Endothelial cell of umbilical vein (primary cell): Measurements from ENCODE around the gene S100A1. TPM values are rescaled to one million over a fixed set of nuclear protein-coding genes. Genes with fewer than 3 reads are reported as not detected.

ENCODE experiments used
- BruUV-seq: library from RNA; stranded (reverse); fragments of 400-500 nt; replicated peaks from 2 replicates; lab custom pipeline; 2021; lab: Mats Ljungman, UMichigan
- CTCF ChIA-PET: fragments of 300-600, 350-600 bp; sonication (Branson Sonifier 250); formaldehyde crosslinking; loops from one replicate; lab custom pipeline; 2021; ENCODE audit warnings: antibody characterized with exemption, inconsistent platforms; lab: Charles Lee
- POLR2A ChIA-PET: fragments of 300-600, 350-600 bp; sonication (Branson Sonifier 250); formaldehyde crosslinking; loops from one replicate; lab custom pipeline; 2021; ENCODE audit warnings: antibody characterized with exemption, inconsistent platforms; lab: Charles Lee
- DNase-seq: peaks from one replicate; pipeline ENCODE4 v3.0.0-alpha.2; 2011; ENCODE audit warnings: low read depth, low spot score
- FAIRE-seq: peaks from 2 replicates; lab custom pipeline; 2011; peaks lifted over from hg19 to GRCh38; lab: Jason Lieb, UNC
- H2AFZ ChIP-seq: 2 replicates; pipeline ENCODE4 v1.6.0; 2012; ENCODE audit warnings: low read depth, low read length, control low read depth, inconsistent platforms
- H3K27ac ChIP-seq: 2 replicates; pipeline ENCODE4 v1.5.1; 2011; ENCODE audit warnings: low read depth, mild to moderate bottlenecking, control low read depth, low read length, moderate library complexity; ENCODE audit not compliant: insufficient read depth
- H3K27me3 ChIP-seq, 2 experiments: 2 replicates each; pipeline versions ENCODE4 v1.6.0 to v1.6.1; 2011; ENCODE audit warnings: low read length in 2 of 2, mixed read lengths in 1 of 2; ENCODE audit not compliant: control insufficient read depth in 2 of 2, insufficient read depth in 2 of 2
- H3K36me3 ChIP-seq, 2 experiments: 2 replicates in 1 of 2; 3 replicates in 1 of 2; pipeline ENCODE4 v1.5.1; 2011; ENCODE audit warnings: low read length in 2 of 2, mild to moderate bottlenecking in 1 of 2, moderate library complexity in 1 of 2; ENCODE audit not compliant: control insufficient read depth in 2 of 2, insufficient read depth in 2 of 2; ENCODE audit errors: extremely low read depth in 1 of 2
- H3K4me1 ChIP-seq: 3 replicates; pipeline ENCODE4 v1.5.1; 2011; ENCODE audit warnings: mild to moderate bottlenecking, low read length; ENCODE audit not compliant: control insufficient read depth, insufficient read depth; ENCODE audit errors: extremely low read depth
- H3K4me2 ChIP-seq: 2 replicates; pipeline ENCODE4 v1.6.1; 2011; ENCODE audit warnings: low read length, control low read depth, mixed read lengths; ENCODE audit not compliant: insufficient read depth
- H3K4me3 ChIP-seq, 3 experiments: fragments of 200-600 bp in 1 of 3; sonication (generic), shearing (Covaris generic) in 1 of 3; replicated peaks in 1 of 3; 2 replicates each; pipeline ENCODE4 v1.5.1; 2011 to 2016; ENCODE audit warnings: control low read depth in 3 of 3, low read length in 3 of 3, mild to moderate bottlenecking in 2 of 3, inconsistent platforms in 1 of 3, low read depth in 1 of 3, moderate library complexity in 1 of 3; ENCODE audit not compliant: insufficient read depth in 1 of 3
- H3K79me2 ChIP-seq: 2 replicates; pipeline ENCODE4 v1.6.0; 2012; ENCODE audit warnings: low read length, inconsistent platforms; ENCODE audit not compliant: control insufficient read depth, insufficient read depth
- H3K9ac ChIP-seq: replicated peaks from 2 replicates; pipeline ENCODE3; 2011; ENCODE audit warnings: low read length, control low read depth; ENCODE audit not compliant: insufficient read depth; ENCODE audit errors: extremely low read depth
- H3K9me1 ChIP-seq: replicated peaks from 3 replicates; pipeline ENCODE4 v1.6.0; 2011; ENCODE audit warnings: mild to moderate bottlenecking, low read length; ENCODE audit not compliant: control insufficient read depth, insufficient read depth; ENCODE audit errors: extremely low read depth
- H3K9me3 ChIP-seq: replicated peaks from 2 replicates; pipeline ENCODE4 v1.5.1; 2012; ENCODE audit warnings: low read length, inconsistent platforms; ENCODE audit not compliant: control insufficient read depth, insufficient read depth
- H4K20me1 ChIP-seq: replicated peaks from 2 replicates; pipeline ENCODE3; 2011; ENCODE audit warnings: mild to moderate bottlenecking, low read length; ENCODE audit not compliant: control insufficient read depth, insufficient read depth; ENCODE audit errors: extremely low read depth
- EZH2 ChIP-seq: IDR thresholded peaks from 2 replicates; pipeline ENCODE4 v1.6.1; 2012; ENCODE audit warnings: borderline replicate concordance, low read depth, mild to moderate bottlenecking, moderate library complexity, low read length, inconsistent platforms; ENCODE audit not compliant: severe bottlenecking
- FOS ChIP-seq: IDR thresholded peaks from 2 replicates; pipeline ENCODE4 v1.6.1; 2011; ENCODE audit warnings: mild to moderate bottlenecking, low read length, moderate library complexity, borderline replicate concordance; ENCODE audit not compliant: insufficient read depth
- GATA2 ChIP-seq: IDR thresholded peaks from 2 replicates; pipeline ENCODE4 v1.7.0; 2011; ENCODE audit warnings: low read depth, mild to moderate bottlenecking, moderate library complexity, mixed read lengths, low read length; ENCODE audit not compliant: insufficient read length, insufficient read depth
- JUN ChIP-seq: IDR thresholded peaks from 2 replicates; pipeline ENCODE4 v1.6.1; 2011; ENCODE audit warnings: borderline replicate concordance, low read depth; ENCODE audit not compliant: insufficient read length, insufficient read depth
- MYC ChIP-seq: IDR thresholded peaks from one replicate; pipeline ENCODE4 v1.6.1; 2011; ENCODE audit warnings: mild to moderate bottlenecking, low read depth, low read length
- POLR2A ChIP-seq: IDR thresholded peaks from 2 replicates; pipeline ENCODE4 v1.6.1; 2012; ENCODE audit warnings: low read depth, mild to moderate bottlenecking, control low read depth, low read length
- POLR2AphosphoS5 ChIP-seq: IDR thresholded peaks from 2 replicates; pipeline ENCODE4 v1.6.1; 2012; ENCODE audit warnings: low read depth, mild to moderate bottlenecking, control low read depth, low read length, moderate library complexity; ENCODE audit not compliant: insufficient read depth
- dilution Hi-C: fragments of 300-500 bp; cut with MboI; formaldehyde crosslinking; loops from one replicate; pipeline ENCODE4 v1.15.0; 2019; ENCODE audit warnings: low sequenced_read_pairs; ENCODE audit not compliant: extremely low pct_ligation_motif_present
- intact Hi-C: fragments of 100-400 bp; cut with micrococcal nuclease; formaldehyde crosslinking; loops from one replicate; pipeline ENCODE4 v1.10.0; 2022
- polyA plus RNA-seq, 4 experiments: library from polyadenylated mRNA; depleted of rRNA in 3 of 4; stranded (reverse) in 3 of 4; unstranded in 1 of 4; fragments of >200 nt; gene quantifications; 2 replicates each; pipeline versions ENCODE4 v1.2.1 to v1.2.3, GENCODE V29; 2011 to 2012; ENCODE audit warnings: missing spikeins in 1 of 4
- total RNA-seq: library from RNA; stranded (reverse); gene quantifications from 2 replicates; pipeline ENCODE4 v1.2.3, GENCODE V29; 2021
- TF ChIP-seq, protein P1 (sequence below): IDR thresholded peaks from 2 replicates; pipeline ENCODE4 v1.6.1; 2011; ENCODE audit not compliant: insufficient read depth, insufficient read length
- TF ChIP-seq, protein P2 (sequence below), 2 donors: IDR thresholded peaks; 1 replicate in 1 of 2; 2 replicates in 1 of 2; pipeline ENCODE4 v1.5.1; 2011; ENCODE audit warnings: low read length in 2 of 2, mild to moderate bottlenecking in 2 of 2, moderate library complexity in 2 of 2, control low read depth in 1 of 2, inconsistent platforms in 1 of 2, low read depth in 1 of 2; ENCODE audit not compliant: insufficient read depth in 1 of 2; ENCODE audit errors: extremely low read depth in 1 of 2

S100A1 gene
- total and polyA plus RNA-seq, 2 donors (not counting 3 experiments of a cell fraction or from before 2014, with no cell fraction given), result not detected

DNA sequence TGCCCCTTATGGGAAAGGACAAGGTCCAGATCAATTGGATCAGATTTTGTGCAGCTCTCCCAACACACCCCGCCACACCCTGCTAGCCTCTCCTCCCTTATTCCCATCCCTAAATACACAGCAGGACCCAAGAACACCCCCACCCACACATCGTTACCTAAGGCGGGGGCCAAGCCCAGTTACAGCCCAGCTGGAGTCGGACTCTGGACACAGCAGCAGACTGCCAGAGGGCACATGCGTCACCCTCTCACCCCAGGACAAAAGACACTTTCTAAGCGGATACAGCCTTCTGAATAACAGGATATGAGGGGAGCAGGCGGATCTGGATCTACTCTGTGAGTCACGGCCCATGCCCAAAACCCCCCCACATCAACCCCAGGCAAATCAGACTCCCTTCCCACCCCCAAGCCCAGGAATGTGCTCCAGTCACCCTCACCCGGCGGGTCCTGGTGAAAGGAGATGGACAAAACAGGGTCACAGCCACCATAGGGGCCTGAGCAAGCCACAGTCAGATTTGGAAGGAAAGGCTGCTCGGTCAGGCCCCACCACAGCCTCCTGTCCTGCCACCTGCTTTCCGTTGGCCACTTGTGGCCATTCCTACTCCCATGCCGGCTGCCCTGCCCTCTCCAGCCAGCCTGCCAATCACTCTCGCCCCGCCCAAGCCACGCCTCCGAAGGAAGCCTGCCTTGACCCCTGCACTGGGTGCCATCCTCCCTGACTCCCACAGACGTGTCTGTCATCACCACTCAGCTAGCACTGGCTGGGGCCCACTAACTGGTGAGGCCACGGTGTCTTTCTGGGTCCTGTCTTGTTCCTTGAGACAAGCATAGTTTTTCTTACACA lies 19.3 kb upstream of the S100A1 start:
- Histone ChIP-seq H2AFZ (no peak overlapping the region), H4K20me1 (no peaks in the 10 kb centered on the region), H3K9me1 (no peaks in the 10 kb centered on the region), H3K9me3 (no peaks in the 10 kb centered on the region), H3K4me2 (peak overlapping the region; percentile 83), H3K4me1 (peaks cover 40% of the 10 kb centered on the region), H3K79me2 (peaks cover 45% of the 10 kb centered on the region), H3K4me3 (peak overlapping the region; percentile 2 to 87 (median 86)), H3K36me3 (peaks cover 13% of the 10 kb centered on the region in 2 experiments), H3K27me3 (no peaks in the 10 kb centered on the region), H3K9ac (peak overlapping the region; percentile 98), H3K27ac (peak overlapping the region; percentile 98)
- FAIRE-seq, result peak; percentile 99
- DNase-seq, result peak; percentile 98
- dilution Hi-C loops (no loop called here), intact Hi-C loops (loop anchor here (1.0 kb wide), 7 partner anchors 11 to 76 kb away; partner anchors contain the start of genes CHTOP, S100A13 and SNAPIN)
- CTCF ChIA-PET, result interaction anchor here (2.2 to 7.7 kb wide), 3 partner anchors 8 to 37 kb away, joined by 10 to 54 read pairs (median 42); partner anchors contain the start of genes S100A1 and S100A13
- POLR2A ChIA-PET, result interaction anchor here (0.5 to 4.9 kb wide), 10 partner anchors 9 to 43 kb away, joined by 3 to 43 read pairs (median 4); partner anchors contain the start of genes CHTOP, S100A1 and S100A13
- TF ChIP-seq JUN, result peak; percentile 93
- TF ChIP-seq POLR2AphosphoS5, result peak; percentile 94
- peak; percentile 33 for TF ChIP-seq GATA2
- TF ChIP-seq, protein P1, sequence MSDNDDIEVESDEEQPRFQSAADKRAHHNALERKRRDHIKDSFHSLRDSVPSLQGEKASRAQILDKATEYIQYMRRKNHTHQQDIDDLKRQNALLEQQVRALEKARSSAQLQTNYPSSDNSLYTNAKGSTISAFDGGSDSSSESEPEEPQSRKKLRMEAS, result no peak
- TF ChIP-seq FOS, result peak; percentile 99
- TF ChIP-seq, protein P2, sequence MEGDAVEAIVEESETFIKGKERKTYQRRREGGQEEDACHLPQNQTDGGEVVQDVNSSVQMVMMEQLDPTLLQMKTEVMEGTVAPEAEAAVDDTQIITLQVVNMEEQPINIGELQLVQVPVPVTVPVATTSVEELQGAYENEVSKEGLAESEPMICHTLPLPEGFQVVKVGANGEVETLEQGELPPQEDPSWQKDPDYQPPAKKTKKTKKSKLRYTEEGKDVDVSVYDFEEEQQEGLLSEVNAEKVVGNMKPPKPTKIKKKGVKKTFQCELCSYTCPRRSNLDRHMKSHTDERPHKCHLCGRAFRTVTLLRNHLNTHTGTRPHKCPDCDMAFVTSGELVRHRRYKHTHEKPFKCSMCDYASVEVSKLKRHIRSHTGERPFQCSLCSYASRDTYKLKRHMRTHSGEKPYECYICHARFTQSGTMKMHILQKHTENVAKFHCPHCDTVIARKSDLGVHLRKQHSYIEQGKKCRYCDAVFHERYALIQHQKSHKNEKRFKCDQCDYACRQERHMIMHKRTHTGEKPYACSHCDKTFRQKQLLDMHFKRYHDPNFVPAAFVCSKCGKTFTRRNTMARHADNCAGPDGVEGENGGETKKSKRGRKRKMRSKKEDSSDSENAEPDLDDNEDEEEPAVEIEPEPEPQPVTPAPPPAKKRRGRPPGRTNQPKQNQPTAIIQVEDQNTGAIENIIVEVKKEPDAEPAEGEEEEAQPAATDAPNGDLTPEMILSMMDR (IDR thresholded peaks at IDR 0.05; ENCODE audit: extremely low read depth in 1 of 2, insufficient read depth in 1 of 2, low read depth in 1 of 2, low read length in 2 of 2), result no peak
- TF ChIP-seq MYC, result peak; percentile 88
- peak; percentile 93 for TF ChIP-seq POLR2A
- no peak for TF ChIP-seq EZH2
- no TSS peak for BruUV-seq
